ENCODE data around the gene TXK. TPM values are rescaled to one million over a fixed set of nuclear protein-coding genes. Genes with fewer than 3 reads are reported as not detected.
A peak's percentile ranks its signal among the peaks of the same experiment; 100 is the strongest.

The TXK gene

DNA sequence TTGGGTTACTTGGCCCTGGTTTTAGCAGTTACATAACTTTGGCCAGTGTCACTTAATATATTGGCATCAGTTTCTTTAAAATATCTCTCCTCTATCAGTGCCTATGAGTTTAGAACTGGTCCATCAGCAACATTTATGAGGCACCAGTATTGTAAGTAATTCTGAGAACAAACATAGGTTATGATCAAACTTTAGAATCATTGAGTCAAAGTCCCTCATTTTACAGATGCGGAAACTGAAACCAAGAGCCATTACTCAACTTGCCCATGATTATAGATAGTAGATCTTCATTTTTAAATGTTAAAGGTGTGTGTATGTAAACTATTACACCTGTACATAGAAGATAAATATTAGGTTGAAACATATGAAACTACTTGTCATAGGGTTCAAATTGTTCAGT lies 113.0 kb downstream of the TXK start:
- no peak overlapping the region for H4K8ac ChIP-seq (ENCODE audit: low read depth, low read length)
- H3K79me2 ChIP-seq (ENCODE audit: control insufficient read depth, insufficient read depth, low read length): no peaks in the 10 kb centered on the region
- H3K4ac ChIP-seq (ENCODE audit: low read depth, low read length): no peak overlapping the region
- DNase-seq: no peak
- H3K79me1 ChIP-seq (ENCODE audit: low read length): no peaks in the 10 kb centered on the region
- H3K56ac ChIP-seq (ENCODE audit: low read length): no peak overlapping the region
- peaks cover 4% of the 10 kb centered on the region for H3K27me3 ChIP-seq (ENCODE audit: insufficient read depth, low read length, poor library complexity)
- no peak overlapping the region for H2AK5ac ChIP-seq (ENCODE audit: low read length)
- H3K23ac ChIP-seq (ENCODE audit: low read length): no peak overlapping the region
- no peak overlapping the region for H2BK120ac ChIP-seq (ENCODE audit: low read depth, low read length)
- no peak overlapping the region for H2BK5ac ChIP-seq (ENCODE audit: low read length)
- no CpG with 5 or more reads among the region's 1 CpG for WGBS (ENCODE audit: extremely low coverage, insufficient coverage, low lambda C conversion rate)
- H4K5ac ChIP-seq (ENCODE audit: low read length): no peak overlapping the region
- no peak overlapping the region for H3K4me2 ChIP-seq (ENCODE audit: low read length)
- H3K36me3 ChIP-seq (ENCODE audit: control insufficient read depth, insufficient read depth, low read length): no peaks in the 10 kb centered on the region
- no peaks in the 10 kb centered on the region for H3K4me1 ChIP-seq (ENCODE audit: control insufficient read depth, low read depth, low read length)
- no peak overlapping the region for H2BK15ac ChIP-seq (replicated peaks; ENCODE audit: low read depth)
- H3K9ac ChIP-seq (ENCODE audit: low read length): no peak overlapping the region
- no peak overlapping the region for H3K4me3 ChIP-seq (ENCODE audit: low read length)
- H3K18ac ChIP-seq (ENCODE audit: low read length): no peak overlapping the region
- no peak overlapping the region for H3K27ac ChIP-seq (ENCODE audit: low read depth, low read length)

DNA sequence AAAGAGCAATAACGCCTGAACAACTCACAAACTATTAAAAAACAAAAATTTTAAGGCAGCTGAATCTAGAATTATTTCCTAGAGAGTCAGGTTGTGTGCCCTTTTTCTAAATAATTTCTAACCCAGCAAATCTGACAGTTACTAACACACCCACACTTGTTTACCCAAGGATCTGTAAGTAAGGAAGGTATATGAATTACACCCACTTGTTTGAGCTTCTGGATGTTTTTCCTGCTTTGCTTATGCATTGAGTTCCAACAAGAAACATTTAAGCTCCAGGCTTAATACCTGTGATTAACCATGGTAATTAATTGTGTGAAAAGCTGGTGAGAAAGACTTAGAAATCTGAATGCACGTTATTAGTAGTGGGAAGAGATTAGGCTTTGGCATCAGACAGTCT lies 115.9 kb downstream of the TXK start:
- no peak overlapping the region for H3K9ac ChIP-seq (ENCODE audit: low read length)
- no peak overlapping the region for H2AK5ac ChIP-seq (ENCODE audit: low read length)
- no peaks in the 10 kb centered on the region for H3K79me1 ChIP-seq (ENCODE audit: low read length)
- no peak for DNase-seq
- H3K4me3 ChIP-seq (ENCODE audit: low read length): no peak overlapping the region
- H3K23ac ChIP-seq (ENCODE audit: low read length): no peak overlapping the region
- H2BK120ac ChIP-seq (ENCODE audit: low read depth, low read length): no peak overlapping the region
- no peaks in the 10 kb centered on the region for H3K79me2 ChIP-seq (ENCODE audit: control insufficient read depth, insufficient read depth, low read length)
- H3K56ac ChIP-seq (ENCODE audit: low read length): no peak overlapping the region
- no peak overlapping the region for H3K4ac ChIP-seq (ENCODE audit: low read depth, low read length)
- H3K27me3 ChIP-seq (ENCODE audit: insufficient read depth, low read length, poor library complexity): peaks cover 4% of the 10 kb centered on the region
- no peaks in the 10 kb centered on the region for H3K4me1 ChIP-seq (ENCODE audit: control insufficient read depth, low read depth, low read length)
- H3K4me2 ChIP-seq (ENCODE audit: low read length): no peak overlapping the region
- no peak overlapping the region for H3K18ac ChIP-seq (ENCODE audit: low read length)
- H4K5ac ChIP-seq (ENCODE audit: low read length): no peak overlapping the region
- no peak overlapping the region for H4K8ac ChIP-seq (ENCODE audit: low read depth, low read length)
- H3K27ac ChIP-seq (ENCODE audit: low read depth, low read length): no peak overlapping the region
- H2BK15ac ChIP-seq (replicated peaks; ENCODE audit: low read depth): no peak overlapping the region
- H3K36me3 ChIP-seq (ENCODE audit: control insufficient read depth, insufficient read depth, low read length): no peaks in the 10 kb centered on the region
- no peak overlapping the region for H2BK5ac ChIP-seq (ENCODE audit: low read length)
- WGBS (ENCODE audit: extremely low coverage, insufficient coverage, low lambda C conversion rate): no CpG with 5 or more reads among the region's 2 CpGs

DNA sequence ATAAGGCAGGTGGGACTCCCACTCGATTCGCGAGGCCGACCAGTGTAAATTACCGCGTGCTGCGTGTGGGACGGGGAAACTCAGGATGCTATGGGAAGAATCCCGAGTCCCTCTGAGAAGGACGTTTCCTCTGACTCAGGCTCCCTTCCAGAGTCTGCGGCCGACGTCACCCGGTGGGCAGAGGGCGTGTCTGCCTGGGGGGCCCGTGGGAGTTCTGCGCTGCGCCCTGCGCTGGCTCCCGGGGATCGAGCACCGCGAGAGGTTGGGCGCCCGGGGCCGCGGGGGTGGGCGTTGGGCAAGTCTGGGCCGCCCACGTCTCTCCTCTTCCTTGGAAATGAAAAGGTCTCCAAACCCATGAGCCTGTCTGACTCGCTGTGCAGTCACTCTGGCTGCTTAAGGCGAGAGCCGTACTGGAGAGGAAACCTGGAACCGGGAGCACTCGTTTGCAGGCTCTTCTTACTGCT lies 116.9 kb downstream of the TXK start:
- no peak overlapping the region for H3K18ac ChIP-seq (ENCODE audit: low read length)
- no peak overlapping the region for H4K5ac ChIP-seq (ENCODE audit: low read length)
- peaks cover 4% of the 10 kb centered on the region for H3K27me3 ChIP-seq (ENCODE audit: insufficient read depth, low read length, poor library complexity)
- H3K36me3 ChIP-seq (ENCODE audit: control insufficient read depth, insufficient read depth, low read length): no peaks in the 10 kb centered on the region
- no peak overlapping the region for H3K4ac ChIP-seq (ENCODE audit: low read depth, low read length)
- H2AK5ac ChIP-seq (ENCODE audit: low read length): no peak overlapping the region
- DNase-seq: peak; percentile 54
- H3K27ac ChIP-seq (ENCODE audit: low read depth, low read length): no peak overlapping the region
- WGBS (ENCODE audit: extremely low coverage, insufficient coverage, low lambda C conversion rate): no CpG with 5 or more reads among the region's 35 CpGs
- no peak overlapping the region for H4K8ac ChIP-seq (ENCODE audit: low read depth, low read length)
- peak overlapping the region; percentile 79 for H3K56ac ChIP-seq (ENCODE audit: low read length)
- H3K4me1 ChIP-seq (ENCODE audit: control insufficient read depth, low read depth, low read length): no peaks in the 10 kb centered on the region
- H2BK5ac ChIP-seq (ENCODE audit: low read length): no peak overlapping the region
- H3K79me2 ChIP-seq (ENCODE audit: control insufficient read depth, insufficient read depth, low read length): no peaks in the 10 kb centered on the region
- no peak overlapping the region for H2BK15ac ChIP-seq (replicated peaks; ENCODE audit: low read depth)
- peak overlapping the region; percentile 68 for H3K9ac ChIP-seq (ENCODE audit: low read length)
- H3K79me1 ChIP-seq (ENCODE audit: low read length): no peaks in the 10 kb centered on the region
- peak overlapping the region; percentile 45 for H3K23ac ChIP-seq (ENCODE audit: low read length)
- H3K4me3 ChIP-seq (ENCODE audit: low read length): peak overlapping the region; percentile 71
- H2BK120ac ChIP-seq (ENCODE audit: low read depth, low read length): no peak overlapping the region
- H3K4me2 ChIP-seq (ENCODE audit: low read length): peak overlapping the region; percentile 99

Small RNA genes within 50 kb of the gene (small RNA-seq; reads per million reads assigned to genes)
- gene RF00019 (ENCODE audit: insufficient read depth) (not detected), gene RF00026 (ENCODE audit: insufficient read depth) (not detected), gene RNU6-838P (ENCODE audit: insufficient read depth) (not detected)

Data from mesendoderm (in vitro differentiated cells).